ENCODE measurements around the gene RBFOX2. TPM values are rescaled to one million over a fixed set of nuclear protein-coding genes. Genes with fewer than 3 reads are reported as not detected.

The RBFOX2 gene
- total and polyA plus RNA-seq, 2 of the 8 experiments (the other 6 are each of a cell fraction or from before 2014, with no cell fraction given): 121 to 122 TPM

- DNase-seq (ENCODE audit: low read depth in 1 of 2, low spot score in 2 of 2): no peak
- Histone ChIP-seq H4K8ac (ENCODE audit: extremely low read depth, insufficient read depth, low read length) (no peak overlapping the region), H4K91ac (replicated peaks; ENCODE audit: insufficient read length, low read length) (no peak overlapping the region), H3K4ac (replicated peaks; ENCODE audit: insufficient read length, low read depth, low read length) (no peak overlapping the region), H3K23me2 (ENCODE audit: low read depth, low read length) (no peaks in the 10 kb centered on the region), H4K20me1 (replicated peaks in 1 of 2; ENCODE audit: control insufficient read depth in 1 of 2, insufficient read depth in 2 of 2, low read length in 2 of 2) (peaks cover 6% of the 10 kb centered on the region in 2 experiments), H3K27ac (ENCODE audit: low read depth, low read length) (no peak overlapping the region), H3K27me3 (replicated peaks in 1 of 4; ENCODE audit: control insufficient read depth in 3 of 4, extremely low read depth in 1 of 4, insufficient read depth in 3 of 4, low read length in 3 of 4) (no peaks in the 10 kb centered on the region), H3K4me1 (replicated peaks in 1 of 4; ENCODE audit: control insufficient read depth in 3 of 4, insufficient read depth in 4 of 4, low read length in 3 of 4) (peaks cover 0 to 4% (median 2%) of the 10 kb centered on the region in 4 experiments; a peak in 2 of 7 replicates), H3K9me3 (ENCODE audit: insufficient read depth in 2 of 2, low read depth in 1 of 2, low read length in 1 of 2) (no peaks in the 10 kb centered on the region), H3K4me2 (ENCODE audit: insufficient read depth in 1 of 2, low read depth in 2 of 2, low read length in 2 of 2) (peak overlapping the region in 1 of 2 experiments; percentile 28; a peak in 1 of 4 replicates), H3K4me3 (ENCODE audit: extremely low read depth in 1 of 4, insufficient read depth in 2 of 4, low read depth in 3 of 4, low read length in 4 of 4) (no peak overlapping the region), H3K56ac (replicated peaks; ENCODE audit: insufficient read length, low read depth, low read length) (no peak overlapping the region), H3K18ac (ENCODE audit: extremely low read depth, low read length) (no peak overlapping the region), H3K9ac (replicated peaks in 1 of 4; ENCODE audit: extremely low read depth in 1 of 4, low read depth in 3 of 4, low read length in 3 of 4) (no peak overlapping the region), H3K79me1 (ENCODE audit: low read depth, low read length) (peaks cover 10% of the 10 kb centered on the region; the same call in 1 of the 2 replicates), H2BK12ac (ENCODE audit: low read depth, low read length) (no peak overlapping the region), H2AFZ (ENCODE audit: low read length) (no peak overlapping the region), H2BK20ac (ENCODE audit: low read length) (no peak overlapping the region), H2AK5ac (ENCODE audit: low read depth, low read length) (no peak overlapping the region), H3K79me2 (ENCODE audit: control insufficient read depth in 1 of 2, insufficient read depth in 2 of 2, low read length in 2 of 2) (peaks cover 0 to 85% of the 10 kb centered on the region in 2 experiments; a peak in 3 of 4 replicates), H2BK120ac (replicated peaks; ENCODE audit: low read depth, low read length) (no peak overlapping the region), H2BK15ac (ENCODE audit: low read length) (no peak overlapping the region), H2BK5ac (ENCODE audit: low read depth, low read length) (no peak overlapping the region), H3K14ac (ENCODE audit: insufficient read length) (no peak overlapping the region), H3K36me3 (ENCODE audit: control insufficient read depth in 2 of 4, insufficient read depth in 4 of 4, low read length in 3 of 4) (no peaks in the 10 kb centered on the region), H3K23ac (ENCODE audit: insufficient read length) (no peak overlapping the region), H4K5ac (ENCODE audit: insufficient read length, low read depth, low read length) (no peak overlapping the region)
- ChIA-PET CTCF (ENCODE audit: partially characterized antibody) (interaction anchor here (0.6 to 1.0 kb wide), 3 partner anchors 9 to 194 kb away, joined by 3 read pairs; no protein-coding TSS in a partner anchor), POLR2A (ENCODE audit: partially characterized antibody) (interaction anchor here (0.7 kb wide), 1 partner anchor 411 kb away, joined by 3 read pairs; no protein-coding TSS in a partner anchor)
- 65% methylated on average over 1 of the region's 1 CpG; no CpG with 5 or more reads in 1 of the 2 experiments for WGBS, 2 experiments (ENCODE audit: extremely low coverage in 1 of 2, insufficient coverage in 1 of 2, insufficient read length in 1 of 2, insufficient replicate concordance in 2 of 2, low coverage in 1 of 2, low lambda C conversion rate in 2 of 2, missing lambda C conversion rate in 1 of 2)
- FAIRE-seq: peak; percentile 19
- no peak for TF ChIP-seq GTF2F1 (IDR thresholded peaks at IDR 0.05; ENCODE audit: borderline replicate concordance, low read depth, low read length)
- no peak for TF ChIP-seq SP1 (IDR thresholded peaks at IDR 0.05; ENCODE audit: low read depth, low read length)
- no peak for TF ChIP-seq JUND (IDR thresholded peaks at IDR 0.05; ENCODE audit: low read length)
- no peak for TF ChIP-seq ATF3 (IDR thresholded peaks at IDR 0.05; ENCODE audit: insufficient read depth, low read depth, low read length)
- TF ChIP-seq SRF (IDR thresholded peaks at IDR 0.05; ENCODE audit: low read depth, low read length): no peak
- TF ChIP-seq SP4 (IDR thresholded peaks at IDR 0.05; ENCODE audit: low read length): no peak
- TF ChIP-seq GABPA (IDR thresholded peaks at IDR 0.05; ENCODE audit: borderline replicate concordance, insufficient read depth, low read length): no peak
- TF ChIP-seq SAP30 (IDR thresholded peaks at IDR 0.05; ENCODE audit: insufficient read depth, insufficient replicate concordance, low read length): no peak
- TF ChIP-seq KDM5A (IDR thresholded peaks at IDR 0.05; ENCODE audit: low read length): no peak
- TF ChIP-seq EZH2 (IDR thresholded peaks at IDR 0.05; ENCODE audit: low read depth, low read length, severe bottlenecking): no peak
- TF ChIP-seq FOSL1 (IDR thresholded peaks at IDR 0.05; ENCODE audit: insufficient read depth, low read depth, low read length): no peak
- TF ChIP-seq SIRT6 (IDR thresholded peaks at IDR 0.05; ENCODE audit: low read length): no peak
- no peak for TF ChIP-seq ZNF274 (IDR thresholded peaks at IDR 0.05; ENCODE audit: borderline replicate concordance, extremely low read depth, low read length)
- TF ChIP-seq CHD1 (IDR thresholded peaks at IDR 0.05; ENCODE audit: low read depth, low read length): no peak
Measured at GRCh38 chr22:35821654-35822053, 207.0 kb downstream of the RBFOX2 start.

Data from H1 (cell line).